GM23338 (cell line): ENCODE data around the gene ZNF234. TPM values are rescaled to one million over a fixed set of nuclear protein-coding genes. Genes with fewer than 3 reads are reported as not detected.

ENCODE experiments used
- polyA plus RNA-seq: library from polyadenylated mRNA; unstranded; fragments of >200 nt; fragmentation: Nextera tagmentation; extraction: Ambion mirVana; gene quantifications from 2 replicates; pipeline ENCODE4 v1.2.1, GENCODE V29; 2016
- total RNA-seq: library from RNA; depleted of rRNA; stranded (reverse); fragments of >200 nt; shearing (Covaris generic); gene quantifications from 2 replicates; pipeline ENCODE4 v1.2.3, GENCODE V29; 2014; rRNA removed

Gene ZNF234
- total and polyA plus RNA-seq, 2 experiments from 2014 or later, result 3.7 to 8.3 TPM

Other genes with a start within 250 kb of the ZNF234 start
- gene ZNF45, start 206.3 kb upstream of the ZNF234 start, total RNA-seq, result 9.6 and 13.2 TPM in 2 replicates
- gene ZNF45, start 206.3 kb upstream of the ZNF234 start, polyA plus RNA-seq, result 3.3 and 4.1 TPM in 2 replicates
- 9.2 and 14.0 TPM in 2 replicates for gene ZNF221, start 190.3 kb upstream of the ZNF234 start, total RNA-seq
- 1.5 and 1.6 TPM in 2 replicates for gene ZNF221, start 190.3 kb upstream of the ZNF234 start, polyA plus RNA-seq
- gene ZNF155, start 157.4 kb upstream of the ZNF234 start, total RNA-seq, result 6.0 and 7.8 TPM in 2 replicates
- 2.9 and 3.8 TPM in 2 replicates for gene ZNF155, start 157.4 kb upstream of the ZNF234 start, polyA plus RNA-seq
- 2.2 and 2.6 TPM in 2 replicates for gene ZNF230, start 138.6 kb upstream of the ZNF234 start, total RNA-seq
- 1.8 and 1.9 TPM in 2 replicates for gene ZNF230, start 138.6 kb upstream of the ZNF234 start, polyA plus RNA-seq
- 2.3 and 3.4 TPM in 2 replicates for gene ZNF222, start 116.2 kb upstream of the ZNF234 start, total RNA-seq
- gene ZNF222, start 116.2 kb upstream of the ZNF234 start, polyA plus RNA-seq, result 2.6 and 2.8 TPM in 2 replicates
- 5.8 and 8.2 TPM in 2 replicates for gene ZNF223, start 89.5 kb upstream of the ZNF234 start, total RNA-seq
- gene ZNF223, start 89.5 kb upstream of the ZNF234 start, polyA plus RNA-seq, result 3.3 TPM in 2 replicates
- gene ZNF284, start 69.4 kb upstream of the ZNF234 start, total RNA-seq, result 3.1 and 4.0 TPM in 2 replicates
- gene ZNF284, start 69.4 kb upstream of the ZNF234 start, polyA plus RNA-seq, result 1.4 and 1.5 TPM in 2 replicates
- gene ZNF224, start 47.2 kb upstream of the ZNF234 start, total RNA-seq, result 15.8 and 16.5 TPM in 2 replicates
- 5.9 and 9.4 TPM in 2 replicates for gene ZNF224, start 47.2 kb upstream of the ZNF234 start, polyA plus RNA-seq
- 3.8 and 4.8 TPM in 2 replicates for gene ZNF225, start 28.2 kb upstream of the ZNF234 start, total RNA-seq
- 1.8 TPM in 2 replicates for gene ZNF225, start 28.2 kb upstream of the ZNF234 start, polyA plus RNA-seq
- gene ZNF226, start 23.5 kb downstream of the ZNF234 start, total RNA-seq, result 11.7 and 18.5 TPM in 2 replicates
- gene ZNF226, start 23.5 kb downstream of the ZNF234 start, polyA plus RNA-seq, result 7.6 and 10.5 TPM in 2 replicates
- gene ZNF227, start 71.0 kb downstream of the ZNF234 start, total RNA-seq, result 14.5 and 18.2 TPM in 2 replicates
- 6.6 and 8.7 TPM in 2 replicates for gene ZNF227, start 71.0 kb downstream of the ZNF234 start, polyA plus RNA-seq
- gene ZNF233, start 118.3 kb downstream of the ZNF234 start, total RNA-seq, result 1.8 and 4.2 TPM in 2 replicates
- gene ZNF233, start 118.3 kb downstream of the ZNF234 start, polyA plus RNA-seq, result 2.5 and 2.7 TPM in 2 replicates
- 3.8 and 5.0 TPM in 2 replicates for gene ZNF235, start 163.5 kb downstream of the ZNF234 start, total RNA-seq
- 3.4 and 5.1 TPM in 2 replicates for gene ZNF235, start 163.5 kb downstream of the ZNF234 start, polyA plus RNA-seq
- gene ZNF112, start 215.1 kb downstream of the ZNF234 start, total RNA-seq, result 4.2 and 4.6 TPM in 2 replicates
- 1.4 and 3.0 TPM in 2 replicates for gene ZNF112, start 215.1 kb downstream of the ZNF234 start, polyA plus RNA-seq